Astrocyte (in vitro differentiated cells and primary cell): ENCODE data around the gene SRGAP2. TPM values are rescaled to one million over a fixed set of nuclear protein-coding genes. Genes with fewer than 3 reads are reported as not detected.
"Not testable (repeated sequence)": the region's sequence is repeated elsewhere in the genome, so short reads cannot be mapped to it uniquely, and the experiment has no call there.

Experiments
- DNase-seq: peaks from one replicate; pipeline ENCODE4 v3.0.0-alpha.2; 2010; ENCODE audit warnings: low read depth
- FAIRE-seq: peaks from 2 replicates; lab custom pipeline; 2011; peaks lifted over from hg19 to GRCh38; lab: Jason Lieb, UNC
- H2AFZ ChIP-seq: 2 replicates; pipeline ENCODE4 v1.6.0; 2012; ENCODE audit warnings: low read depth, low read length, inconsistent platforms
- H3K27ac ChIP-seq: 2 replicates; pipeline ENCODE4 v1.5.1; 2011; ENCODE audit warnings: low read depth, low read length, inconsistent platforms
- H3K27me3 ChIP-seq: 2 replicates; pipeline ENCODE4 v1.6.0; 2011; ENCODE audit warnings: low read length, inconsistent platforms; ENCODE audit not compliant: insufficient read depth
- H3K36me3 ChIP-seq: 2 replicates; pipeline ENCODE4 v1.5.1; 2011; ENCODE audit warnings: low read length, inconsistent platforms; ENCODE audit not compliant: insufficient read depth
- H3K4me1 ChIP-seq: 2 replicates; pipeline ENCODE4 v1.5.1; 2011; ENCODE audit warnings: low read length, inconsistent platforms; ENCODE audit not compliant: insufficient read depth
- H3K4me2 ChIP-seq: 2 replicates; pipeline ENCODE4 v1.6.0; 2012; ENCODE audit warnings: low read length, inconsistent platforms
- H3K4me3 ChIP-seq: 2 replicates; pipeline ENCODE4 v1.5.1; 2011; ENCODE audit warnings: low read depth, mild to moderate bottlenecking, low read length, inconsistent platforms; ENCODE audit not compliant: insufficient read depth
- H3K79me2 ChIP-seq: 2 replicates; pipeline ENCODE4 v1.6.0; 2012; ENCODE audit warnings: mild to moderate bottlenecking, low read length, inconsistent platforms; ENCODE audit not compliant: insufficient read depth
- H3K9ac ChIP-seq: 2 replicates; pipeline ENCODE4 v1.6.0; 2012; ENCODE audit warnings: mild to moderate bottlenecking, low read length, inconsistent platforms
- H3K9me3 ChIP-seq: 2 replicates; pipeline ENCODE4 v1.5.1; 2012; ENCODE audit warnings: low read depth, mild to moderate bottlenecking, low read length, inconsistent platforms; ENCODE audit not compliant: insufficient read depth
- H4K20me1 ChIP-seq: 2 replicates; pipeline ENCODE4 v1.6.0; 2012; ENCODE audit warnings: low read length, inconsistent platforms; ENCODE audit not compliant: insufficient read depth
- H3K27ac Mint-ChIP-seq: one replicate; pipeline ENCODE4 v1.8.0; 2021; ENCODE audit warnings: mild to moderate bottlenecking, mixed read lengths; ENCODE audit not compliant: unreplicated experiment
- H3K27me3 Mint-ChIP-seq: one replicate; pipeline ENCODE4 v1.8.0; 2021; ENCODE audit warnings: low read depth, mixed read lengths; ENCODE audit not compliant: unreplicated experiment
- H3K36me3 Mint-ChIP-seq: one replicate; pipeline ENCODE4 v1.8.0; 2021; ENCODE audit warnings: low read depth, mixed read lengths; ENCODE audit not compliant: unreplicated experiment
- H3K4me1 Mint-ChIP-seq: one replicate; pipeline ENCODE4 v1.8.0; 2021; ENCODE audit warnings: low read depth, mixed read lengths; ENCODE audit not compliant: unreplicated experiment
- H3K4me3 Mint-ChIP-seq: one replicate; pipeline ENCODE4 v1.8.0; 2021; ENCODE audit warnings: mild to moderate bottlenecking, moderate library complexity, mixed read lengths; ENCODE audit not compliant: unreplicated experiment
- H3K9me3 Mint-ChIP-seq: one replicate; pipeline ENCODE4 v1.8.0; 2021; ENCODE audit warnings: mild to moderate bottlenecking, mixed read lengths; ENCODE audit not compliant: unreplicated experiment
- total RNA-seq: library from RNA; stranded (reverse); gene quantifications from 2 replicates; pipeline ENCODE4 v1.2.1, GENCODE V29; 2021

SRGAP2 gene
- total RNA-seq, 1 donor from 2014 or later = 116 TPM

- H3K27me3 Mint-ChIP-seq, H4K20me1 ChIP-seq, H3K36me3 Mint-ChIP-seq, H3K4me1 Mint-ChIP-seq, H3K9me3 ChIP-seq, H3K27me3 ChIP-seq, FAIRE-seq, H3K27ac Mint-ChIP-seq, DNase-seq, H2AFZ ChIP-seq, H3K4me3 ChIP-seq, H3K36me3 ChIP-seq, H3K9me3 Mint-ChIP-seq, H3K4me1 ChIP-seq, H3K79me2 ChIP-seq, H3K27ac ChIP-seq, H3K9ac ChIP-seq: not testable (repeated sequence)
- H3K4me2 ChIP-seq = peak overlapping the region; percentile 59
- H3K4me3 Mint-ChIP-seq = peak overlapping the region; percentile 75
Observed at GRCh38 chr1:206204159-206204511, 794 bp downstream of the SRGAP2 start.

- H3K36me3 ChIP-seq, H3K9me3 Mint-ChIP-seq, H3K27ac ChIP-seq, H3K27me3 Mint-ChIP-seq, H2AFZ ChIP-seq, H3K9me3 ChIP-seq, H3K36me3 Mint-ChIP-seq, FAIRE-seq, H3K27me3 ChIP-seq, H3K4me1 Mint-ChIP-seq, H4K20me1 ChIP-seq, H3K79me2 ChIP-seq, H3K4me1 ChIP-seq, DNase-seq: not testable (repeated sequence)
- H3K9ac ChIP-seq = peak overlapping the region; percentile 60
- peak overlapping the region; percentile 75 for H3K4me2 ChIP-seq
- H3K4me3 Mint-ChIP-seq = peak overlapping the region; percentile 90
- H3K27ac Mint-ChIP-seq = peak overlapping the region; percentile 35
- peak overlapping the region; percentile 46 for H3K4me3 ChIP-seq
Observed at GRCh38 chr1:206204871-206205270, 1.5 kb downstream of the SRGAP2 start.

DNA sequence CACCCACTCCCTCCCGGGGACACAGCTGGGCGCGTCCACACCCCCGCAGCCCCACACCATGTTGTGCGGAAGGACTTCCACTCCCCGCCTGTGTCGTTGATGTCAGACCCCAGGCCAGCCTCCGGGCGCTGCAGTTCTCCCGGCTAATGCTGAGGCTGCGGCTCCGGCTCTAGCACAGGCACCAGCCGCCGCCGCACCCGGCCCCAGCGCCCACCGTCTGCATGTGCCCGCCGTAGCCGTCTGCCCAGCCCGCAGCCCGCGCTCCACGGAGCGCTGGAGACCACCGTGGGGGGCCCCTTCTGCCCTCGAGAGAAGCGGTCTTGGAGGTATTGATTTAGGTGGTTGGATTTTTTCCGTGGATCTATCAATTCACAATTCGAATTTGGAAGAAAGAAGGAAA, 2.2 kb downstream of the SRGAP2 start:
- not testable (repeated sequence) for H3K9me3 Mint-ChIP-seq, H3K27me3 ChIP-seq, H3K36me3 ChIP-seq, H3K4me3 ChIP-seq, H3K79me2 ChIP-seq, H3K36me3 Mint-ChIP-seq, H3K4me1 ChIP-seq, H3K9me3 ChIP-seq, H3K27me3 Mint-ChIP-seq, DNase-seq, H3K27ac Mint-ChIP-seq, H3K4me1 Mint-ChIP-seq, H3K9ac ChIP-seq, H2AFZ ChIP-seq, H3K27ac ChIP-seq, H4K20me1 ChIP-seq, FAIRE-seq
- H3K4me3 Mint-ChIP-seq = peak overlapping the region; percentile 92
- H3K4me2 ChIP-seq = peak overlapping the region; percentile 60

DNA sequence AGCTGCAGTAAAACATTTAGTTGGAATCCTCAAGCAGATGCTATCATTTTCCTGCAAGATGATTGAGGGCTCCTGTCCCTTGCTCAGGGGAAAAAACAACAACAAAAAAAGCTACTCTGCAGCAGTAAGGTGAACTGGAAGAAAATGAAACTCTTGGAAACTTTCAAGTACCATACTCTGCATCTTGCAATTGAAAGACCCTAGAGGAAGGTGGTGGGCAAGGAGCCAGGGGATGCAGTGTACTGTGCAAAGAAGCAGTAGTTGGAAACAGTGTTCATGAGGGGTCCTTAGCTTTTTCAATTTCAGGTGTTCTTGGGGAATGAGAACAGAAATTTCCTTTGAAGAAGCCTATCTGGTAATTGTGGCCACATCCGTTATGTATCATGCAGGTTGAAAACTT, 7.5 kb downstream of the SRGAP2 start:
- not testable (repeated sequence) for H2AFZ ChIP-seq, H3K27ac Mint-ChIP-seq, H3K4me1 ChIP-seq, H3K36me3 ChIP-seq, H3K9me3 ChIP-seq, H3K36me3 Mint-ChIP-seq, H3K4me3 ChIP-seq, H3K9ac ChIP-seq, H3K27ac ChIP-seq, H3K9me3 Mint-ChIP-seq, H3K4me3 Mint-ChIP-seq, H3K4me1 Mint-ChIP-seq, H3K27me3 ChIP-seq, H3K27me3 Mint-ChIP-seq, H4K20me1 ChIP-seq, H3K4me2 ChIP-seq, FAIRE-seq, DNase-seq, H3K79me2 ChIP-seq

DNA sequence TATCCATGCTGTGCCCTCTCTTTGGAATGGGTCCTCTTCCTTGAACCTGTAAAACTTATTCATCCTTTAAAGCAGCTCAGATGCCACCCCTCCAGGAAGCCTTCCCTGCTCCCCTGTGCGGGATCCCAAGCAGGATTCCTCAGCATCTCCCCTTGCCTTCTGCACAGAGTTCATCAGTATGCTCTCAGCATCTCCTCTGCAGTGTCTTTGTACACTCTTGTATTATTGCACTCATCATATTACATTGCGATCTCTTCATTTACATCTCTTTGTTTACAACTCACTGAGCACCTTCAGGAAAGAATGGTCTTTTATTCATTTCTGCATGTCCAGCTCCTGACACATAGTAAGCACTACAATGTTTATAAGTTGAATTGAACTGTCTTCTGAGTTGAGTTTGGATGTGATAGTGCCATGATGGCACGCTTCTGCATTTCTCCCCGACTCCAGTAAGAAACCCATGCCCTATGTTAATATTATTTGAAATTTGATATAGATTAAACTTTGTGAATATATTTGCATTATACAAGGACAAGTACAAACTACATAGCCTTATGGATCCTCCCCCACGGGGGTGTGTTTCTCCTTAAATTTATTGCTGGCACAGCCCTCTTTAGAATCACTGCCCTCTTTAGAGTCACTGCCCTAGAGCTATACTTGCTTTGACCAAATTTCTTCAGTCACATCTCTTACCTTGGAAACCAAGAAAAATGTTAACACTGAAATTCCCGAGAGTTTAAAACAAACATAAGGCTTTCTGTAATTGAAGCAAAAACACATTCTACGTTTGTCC, 12.5 kb downstream of the SRGAP2 start:
- not testable (repeated sequence) for H3K36me3 ChIP-seq, DNase-seq, H4K20me1 ChIP-seq, FAIRE-seq, H3K79me2 ChIP-seq, H3K4me3 ChIP-seq, H3K4me3 Mint-ChIP-seq, H3K4me1 ChIP-seq, H2AFZ ChIP-seq, H3K27me3 Mint-ChIP-seq, H3K27ac ChIP-seq, H3K4me2 ChIP-seq, H3K9me3 Mint-ChIP-seq, H3K4me1 Mint-ChIP-seq, H3K36me3 Mint-ChIP-seq, H3K9me3 ChIP-seq, H3K9ac ChIP-seq, H3K27ac Mint-ChIP-seq, H3K27me3 ChIP-seq

DNA sequence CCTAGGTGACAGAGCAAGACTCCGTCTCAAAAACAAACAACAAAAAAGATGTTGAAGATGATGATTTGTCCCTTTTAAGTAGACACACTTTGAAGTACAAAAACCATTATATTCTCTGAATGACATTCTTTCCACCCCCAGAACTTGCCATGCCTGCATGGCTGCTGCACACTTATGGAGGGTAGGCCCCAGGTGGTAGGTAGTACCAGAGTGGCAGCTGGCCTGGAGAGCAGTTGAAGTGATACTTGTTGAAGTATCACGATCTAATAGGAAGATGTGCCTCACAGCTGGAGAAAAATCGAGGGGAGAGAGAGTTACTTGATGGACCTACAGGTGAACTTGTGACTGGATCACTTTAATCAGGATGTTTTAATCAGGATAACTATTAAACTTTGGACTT, 14.9 kb downstream of the SRGAP2 start:
- DNase-seq, H3K27ac Mint-ChIP-seq, H3K4me1 ChIP-seq, H3K79me2 ChIP-seq, FAIRE-seq, H3K9me3 Mint-ChIP-seq, H3K27me3 ChIP-seq, H3K36me3 ChIP-seq, H3K4me3 ChIP-seq, H3K4me3 Mint-ChIP-seq, H3K4me2 ChIP-seq, H2AFZ ChIP-seq, H4K20me1 ChIP-seq, H3K9me3 ChIP-seq, H3K27ac ChIP-seq, H3K9ac ChIP-seq, H3K36me3 Mint-ChIP-seq, H3K4me1 Mint-ChIP-seq, H3K27me3 Mint-ChIP-seq: not testable (repeated sequence)
